HepG2 (cell line): ENCODE measurements around the gene ABAT. TPM values are rescaled to one million over a fixed set of nuclear protein-coding genes. Genes with fewer than 3 reads are reported as not detected.

Source experiments
- AKAP8 ChIP-seq: sonication (generic); formaldehyde crosslinking; IDR thresholded peaks from 2 replicates; pipeline ENCODE4 v1.5.1; 2020; ENCODE audit warnings: mild to moderate bottlenecking, missing genetic modification reagents
- ARNT2 ChIP-seq: sonication (generic); formaldehyde crosslinking; IDR thresholded peaks from 2 replicates; pipeline ENCODE4 v1.8.0; 2022; ENCODE audit warnings: mild to moderate bottlenecking, low read depth, missing genetic modification reagents, moderate library complexity
- CBX5 ChIP-seq: sonication (generic); formaldehyde crosslinking; IDR thresholded peaks from 2 replicates; pipeline ENCODE4 v1.4.0; 2020; ENCODE audit warnings: missing genetic modification reagents, borderline replicate concordance
- FOXC1 ChIP-seq: sonication (generic); formaldehyde crosslinking; IDR thresholded peaks from 2 replicates; pipeline ENCODE4 v1.8.0; 2022; ENCODE audit warnings: mild to moderate bottlenecking, missing genetic modification reagents, borderline replicate concordance
- KAT7 ChIP-seq: IDR thresholded peaks from 2 replicates; pipeline ENCODE4 v1.6.1; 2018; ENCODE audit warnings: borderline replicate concordance, missing compliant biosample characterization
- KIAA2018 ChIP-seq: sonication (generic); formaldehyde crosslinking; IDR thresholded peaks from 2 replicates; pipeline ENCODE4 v1.5.0; 2020; ENCODE audit warnings: mild to moderate bottlenecking, missing genetic modification reagents, borderline replicate concordance
- MAX ChIP-seq: IDR thresholded peaks from 2 replicates; pipeline ENCODE4 v1.6.1; 2012; ENCODE audit warnings: inconsistent platforms
- MTA1 ChIP-seq: sonication (generic); formaldehyde crosslinking; IDR thresholded peaks from 2 replicates; pipeline ENCODE4 v1.4.0; 2020; ENCODE audit warnings: missing genetic modification reagents, mild to moderate bottlenecking, borderline replicate concordance
- RELA ChIP-seq: sonication (generic); formaldehyde crosslinking; IDR thresholded peaks from 2 replicates; pipeline ENCODE4 v1.4.0; 2020; ENCODE audit warnings: missing genetic modification reagents
- SNAPC2 ChIP-seq: sonication (generic); formaldehyde crosslinking; IDR thresholded peaks from 2 replicates; pipeline ENCODE4 v1.8.1; 2022; ENCODE audit warnings: mild to moderate bottlenecking, missing genetic modification reagents
- THYN1 ChIP-seq: sonication (generic); formaldehyde crosslinking; IDR thresholded peaks from 2 replicates; pipeline ENCODE4 v1.8.1; 2023; ENCODE audit warnings: low read depth, mild to moderate bottlenecking, moderate library complexity, missing genetic modification reagents, borderline replicate concordance
- TMF1 ChIP-seq: sonication (generic); formaldehyde crosslinking; IDR thresholded peaks from 2 replicates; pipeline ENCODE4 v1.8.1; 2022; ENCODE audit warnings: low read depth, missing genetic modification reagents
- TSC22D2 ChIP-seq: sonication (generic); formaldehyde crosslinking; IDR thresholded peaks from 2 replicates; pipeline ENCODE4 v1.5.1; 2020; ENCODE audit warnings: missing genetic modification reagents, mild to moderate bottlenecking, borderline replicate concordance
- ZNF30 ChIP-seq: sonication (generic); formaldehyde crosslinking; IDR thresholded peaks from 2 replicates; pipeline ENCODE4 v1.5.0; 2020; ENCODE audit warnings: mild to moderate bottlenecking, missing genetic modification reagents
- ZNF512 ChIP-seq: sonication (generic); formaldehyde crosslinking; IDR thresholded peaks from 2 replicates; pipeline ENCODE4 v1.4.0; 2020; ENCODE audit warnings: mild to moderate bottlenecking, missing genetic modification reagents
- ZNF740 ChIP-seq: sonication (generic); formaldehyde crosslinking; IDR thresholded peaks from 2 replicates; pipeline ENCODE4 v1.4.0; 2020; ENCODE audit warnings: missing genetic modification reagents
- ZNF782 ChIP-seq: sonication (generic); formaldehyde crosslinking; IDR thresholded peaks from 2 replicates; pipeline ENCODE4 v1.4.0; 2020; ENCODE audit warnings: missing genetic modification reagents, mild to moderate bottlenecking, borderline replicate concordance
- ZNF839 ChIP-seq: sonication (generic); formaldehyde crosslinking; IDR thresholded peaks from 2 replicates; pipeline ENCODE4 v1.4.0; 2020; ENCODE audit warnings: missing genetic modification reagents, mild to moderate bottlenecking, borderline replicate concordance
- ZNF841 ChIP-seq: sonication (generic); formaldehyde crosslinking; IDR thresholded peaks from 2 replicates; pipeline ENCODE4 v1.8.1; 2023; ENCODE audit warnings: missing genetic modification reagents, borderline replicate concordance
- polyA plus RNA-seq, 8 experiments: library from polyadenylated mRNA; depleted of rRNA in 3 of 8; stranded (reverse) in 7 of 8; unstranded in 1 of 8; fragments of >200 nt; fragmentation: Illumina TruSeq in 4 of 8; extraction: Trizol in 4 of 8; gene quantifications; 2 replicates each; pipeline versions ENCODE4 v1.2.1 to v1.2.3, GENCODE V29; 2011 to 2016; ENCODE audit warnings: low read depth in 4 of 8, missing spikeins in 1 of 8, mixed read lengths in 1 of 8; ENCODE audit not compliant: insufficient read depth in 1 of 8
- total RNA-seq, 5 experiments: library from RNA; depleted of rRNA; stranded (reverse); fragments of >200 nt; fragmentation: Illumina TruSeq; extraction: Trizol; gene quantifications; 2 replicates each; pipeline ENCODE4 v1.2.3, GENCODE V29; 2016; ENCODE audit warnings: low read depth in 1 of 5

ABAT gene
- total and polyA plus RNA-seq, 2 of the 13 experiments (the other 11 are each of a cell fraction or from before 2014, with no cell fraction given) = 47.6 to 97.3 TPM

GRCh38 chr16:8678068-8678927 is 3.9 kb downstream of the ABAT start (continued):
- TF ChIP-seq ZNF30 (CRISPR knock-in tag) (no peak), TSC22D2 (CRISPR knock-in tag) (0 out of 2 replicates have a peak, but pooled peaks have one; percentile 24), ZNF740 (CRISPR knock-in tag) (no peak), ZNF841 (CRISPR knock-in tag) (no peak), TMF1 (CRISPR knock-in tag) (no peak), ZNF512 (CRISPR knock-in tag) (no peak), AKAP8 (no peak), ARNT2 (CRISPR knock-in tag) (no peak), FOXC1 (CRISPR knock-in tag) (no peak), ZNF839 (CRISPR knock-in tag) (no peak), RELA (CRISPR knock-in tag) (no peak), MAX (peak; percentile 59), KIAA2018 (CRISPR knock-in tag) (no peak), KAT7 (no peak; the same call in 1 of the 2 replicates), MTA1 (CRISPR knock-in tag) (no peak), THYN1 (CRISPR knock-in tag) (no peak), ZNF782 (CRISPR knock-in tag) (no peak), SNAPC2 (no peak), CBX5 (0 out of 2 replicates have a peak, but pooled peaks have one; percentile 65)
